Stimulated activated CD4-positive, alpha-beta T cell treated with anti-CD3 and anti-CD28 coated beads, Interleukin-2, amount 100 ng/mL, for 4 hours (primary cell): Measurements from ENCODE around the gene TSEN2.
"Not testable (repeated sequence)": the region's sequence is repeated elsewhere in the genome, so short reads cannot be mapped to it uniquely, and the experiment has no call there.

Experiments
- DNase-seq: peaks from one replicate; pipeline ENCODE4 v3.0.0-alpha.2; 2020; ENCODE audit warnings: low read depth

The TSEN2 gene

DNA sequence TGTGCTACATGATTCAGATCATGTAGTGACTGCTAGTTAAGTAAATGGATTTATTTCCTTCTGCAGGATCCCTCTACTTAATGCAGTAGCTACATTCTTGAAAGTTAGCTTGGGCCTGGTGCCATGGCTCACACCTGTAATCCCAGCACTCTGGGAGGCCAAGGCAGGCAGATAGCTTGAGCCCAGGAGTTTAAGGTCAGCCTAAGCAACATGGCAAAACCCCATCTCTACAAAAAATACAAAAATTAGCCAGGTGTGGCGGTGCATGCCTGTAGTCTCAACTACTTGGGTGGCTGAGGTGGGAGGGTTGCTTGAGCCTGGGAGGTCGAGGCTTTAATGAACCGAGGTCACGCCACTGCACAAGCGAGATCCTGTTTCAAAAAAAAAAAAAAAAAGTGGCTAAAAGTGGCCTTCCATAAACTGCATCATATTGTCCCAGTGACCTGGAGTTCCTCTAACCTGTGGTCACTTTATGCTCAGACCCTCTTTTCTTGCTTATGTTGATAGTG lies 22.0 kb downstream of the TSEN2 start:
- no peak for DNase-seq

DNA sequence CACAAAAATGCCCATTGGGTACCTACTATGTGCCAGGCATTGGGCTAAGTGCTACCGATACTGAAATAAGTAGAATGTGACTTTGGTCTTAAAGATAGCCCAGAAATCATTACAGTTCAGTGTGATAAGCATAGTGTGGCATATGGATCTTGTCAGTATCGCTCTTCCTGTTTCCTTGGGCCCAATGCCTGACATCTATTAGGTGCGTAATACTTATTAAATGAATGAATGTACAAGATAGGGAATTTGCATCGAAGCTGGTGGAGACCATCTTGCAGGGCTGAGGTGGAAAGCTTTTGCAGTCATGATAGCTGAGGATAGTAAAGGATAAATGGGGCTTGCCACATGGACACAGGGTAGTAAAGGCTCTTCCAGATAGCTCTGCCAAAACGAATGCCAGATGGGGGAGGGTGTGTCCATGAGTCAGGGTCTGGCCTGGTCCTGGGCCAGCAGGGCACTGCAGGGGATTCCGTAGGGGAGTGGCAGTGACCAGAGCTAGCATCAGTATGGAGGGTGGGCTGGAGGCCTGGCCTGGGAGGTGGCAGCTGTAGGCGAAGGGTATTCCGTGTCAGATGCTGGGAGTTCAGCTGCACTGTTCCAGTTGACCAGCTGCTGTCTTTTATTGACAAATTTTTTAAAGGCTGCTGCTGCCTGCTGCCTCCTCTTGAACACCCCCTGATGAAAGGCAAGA lies 23.5 kb downstream of the TSEN2 start:
- DNase-seq, result no peak

DNA sequence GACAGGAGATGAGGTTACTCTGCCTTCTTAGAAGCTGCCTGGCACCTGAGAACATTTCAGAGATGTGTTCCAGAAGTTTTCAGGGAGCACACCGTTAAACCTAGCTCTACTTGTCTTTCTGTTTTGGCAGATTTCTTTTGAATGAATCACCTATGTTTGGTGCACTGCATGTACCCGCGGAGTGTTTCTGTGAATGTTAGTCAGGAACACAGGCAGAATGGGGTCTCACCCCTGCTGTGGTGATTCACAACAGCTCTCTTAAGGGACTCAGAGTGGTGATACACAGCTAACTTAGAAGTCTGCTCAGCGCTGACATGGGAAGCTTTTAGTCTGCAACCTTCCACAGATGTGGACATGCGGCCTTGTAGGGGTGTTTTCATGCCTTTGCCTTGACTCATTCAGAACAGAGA lies 24.0 kb downstream of the TSEN2 start:
- DNase-seq, result no peak

DNA sequence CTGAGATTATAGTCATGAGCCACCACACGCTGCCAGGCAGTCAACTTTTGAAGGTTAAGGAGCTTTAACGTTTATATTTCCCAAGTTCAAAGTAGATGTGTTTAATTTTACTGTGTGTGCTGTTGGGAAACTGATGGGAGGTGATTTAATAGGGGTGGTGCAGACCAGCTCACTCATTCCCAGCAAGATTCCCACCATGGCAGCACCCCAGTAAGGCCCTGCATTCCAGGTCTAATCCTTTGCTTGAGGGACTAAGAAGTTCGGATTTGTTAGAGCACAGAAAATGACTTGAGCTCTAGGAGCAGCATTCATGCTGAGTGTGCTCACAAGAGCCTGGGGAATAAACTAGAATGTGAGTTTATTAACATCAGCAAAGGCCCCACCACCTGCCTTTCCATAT lies 25.2 kb downstream of the TSEN2 start:
- no peak for DNase-seq

DNA sequence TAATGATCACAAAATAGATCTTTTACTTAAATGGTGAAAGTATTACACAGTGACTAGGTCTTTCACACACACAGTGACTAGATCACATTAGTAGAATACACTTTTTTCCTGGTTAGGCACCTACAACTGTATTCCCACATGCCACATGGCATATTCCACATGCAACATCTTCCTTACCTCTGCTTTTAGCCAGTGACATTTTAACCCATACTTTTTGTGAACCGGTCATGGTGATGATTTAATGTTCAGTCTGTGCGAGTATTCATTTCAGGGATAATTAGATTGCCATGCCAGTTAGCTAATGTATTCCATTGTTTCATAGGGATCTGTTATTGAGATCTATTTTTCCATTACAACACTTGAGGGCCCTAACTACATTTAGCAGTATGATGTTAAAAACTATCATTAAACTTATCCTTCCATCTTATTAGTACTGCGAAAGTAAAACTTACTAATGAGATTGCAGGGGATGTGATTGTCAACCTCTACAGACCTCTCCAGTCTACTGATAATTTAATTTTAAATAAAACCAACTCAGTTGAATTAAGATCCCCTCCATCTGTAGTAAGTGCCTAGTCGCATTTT lies 28.3 kb downstream of the TSEN2 start:
- DNase-seq, result no peak

DNA sequence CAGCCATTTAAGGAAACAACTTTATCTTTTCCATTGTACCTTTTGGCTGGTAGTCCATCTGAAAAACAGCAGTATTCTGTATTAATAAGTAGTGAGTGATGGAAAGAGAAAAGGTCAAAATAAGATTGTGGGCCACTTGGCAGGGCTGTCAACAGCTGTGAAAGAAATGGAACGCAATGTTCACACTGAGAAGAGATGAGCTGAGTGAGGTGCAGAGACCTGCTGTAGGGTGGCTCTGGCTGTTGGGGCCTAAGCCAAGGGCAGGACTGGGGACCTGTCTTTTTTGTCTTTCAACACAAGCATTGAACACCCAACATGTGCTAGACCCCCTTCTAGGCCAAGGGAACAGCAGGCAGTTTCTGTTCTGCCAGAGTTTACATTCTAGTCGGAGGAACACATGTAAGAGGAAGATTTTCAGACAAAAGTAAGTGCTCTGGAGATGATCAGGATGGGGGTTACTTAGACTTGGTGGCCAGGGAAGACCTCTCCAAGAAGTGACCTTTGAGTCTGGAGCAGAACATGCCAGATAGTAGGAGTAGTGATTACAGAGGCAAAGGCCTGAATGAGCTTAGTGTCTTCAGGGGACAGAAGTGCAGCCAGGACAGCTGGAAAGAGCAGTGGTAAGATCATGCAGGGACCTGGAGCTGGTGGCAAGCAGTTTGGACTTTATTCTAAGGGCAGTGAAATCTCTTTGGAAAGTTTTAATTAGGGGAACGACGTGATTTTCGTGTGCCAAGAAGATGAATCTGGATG lies 29.6 kb downstream of the TSEN2 start:
- DNase-seq, result no peak

DNA sequence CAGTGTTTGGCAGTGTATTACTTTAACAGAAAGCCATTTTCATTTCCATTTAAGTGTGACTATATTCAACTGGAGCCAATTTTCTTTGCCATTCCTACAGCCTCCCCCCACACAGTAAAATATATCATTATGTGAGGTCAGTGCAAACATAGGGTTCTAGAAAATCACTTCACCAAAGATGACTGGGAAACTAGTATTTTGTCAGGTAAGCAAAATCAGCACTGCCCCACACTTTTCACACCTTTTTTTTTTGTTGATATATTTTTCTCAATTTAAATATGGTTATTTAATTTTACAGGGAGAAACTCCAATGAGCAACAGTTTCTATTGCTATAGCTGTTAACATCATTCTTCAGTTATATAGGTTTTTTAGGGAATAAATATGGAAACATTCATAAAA lies 31.4 kb downstream of the TSEN2 start:
- DNase-seq, result no peak

DNA sequence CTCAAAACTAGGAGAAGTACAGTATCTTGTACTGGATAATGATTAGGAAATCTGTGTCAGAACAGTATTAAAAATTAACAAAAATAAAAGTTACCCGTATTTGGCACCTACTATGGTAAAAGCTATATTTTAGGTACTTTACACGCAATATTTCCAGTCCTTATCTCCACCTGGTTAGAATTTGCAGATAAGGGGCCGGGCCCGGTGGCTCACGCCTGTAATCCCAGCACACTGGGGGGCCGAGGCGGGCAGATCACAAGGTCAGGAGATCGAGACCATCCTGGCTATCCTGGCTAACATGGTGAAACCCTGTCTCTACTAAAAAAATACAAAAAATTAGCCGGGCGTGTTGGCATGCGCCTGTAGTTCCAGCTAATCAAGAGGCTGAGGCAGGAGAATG lies 32.6 kb downstream of the TSEN2 start:
- no peak for DNase-seq

DNA sequence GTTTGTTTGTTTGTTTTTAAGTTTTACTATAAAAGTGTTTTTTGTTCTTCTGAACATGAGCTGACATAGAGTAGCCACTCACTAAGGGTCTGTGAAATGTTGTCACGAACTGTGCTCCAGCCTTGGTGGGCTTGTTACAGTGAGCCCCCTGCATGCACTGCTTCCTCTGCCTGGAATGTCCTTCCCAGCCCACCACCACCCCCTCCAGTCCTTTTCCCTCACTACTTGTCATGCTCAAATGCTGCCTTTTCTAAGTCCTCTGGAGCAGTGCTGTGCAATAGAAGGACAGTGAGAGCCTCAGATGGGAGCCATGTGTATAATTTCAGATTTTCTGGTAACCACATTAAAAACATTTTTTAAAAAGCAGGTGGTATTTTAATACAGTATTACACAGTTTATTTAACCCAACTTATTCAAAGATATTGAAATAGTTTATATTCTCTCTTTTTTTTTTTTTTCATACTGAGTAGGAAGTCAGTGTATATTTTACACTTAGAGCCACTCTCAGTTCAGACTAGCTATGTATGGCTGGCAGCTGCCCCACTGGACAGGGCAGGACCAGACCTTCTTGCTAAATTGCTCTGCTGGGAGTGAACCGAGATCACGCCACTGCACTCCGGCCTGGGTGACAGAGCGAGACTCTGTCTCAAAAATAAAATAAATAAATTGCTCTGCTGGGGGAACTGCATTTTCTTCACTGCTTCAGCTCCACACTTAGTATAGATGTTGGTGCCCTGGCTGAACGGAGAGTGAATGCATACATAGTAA lies 34.2 kb downstream of the TSEN2 start:
- DNase-seq, result no peak

DNA sequence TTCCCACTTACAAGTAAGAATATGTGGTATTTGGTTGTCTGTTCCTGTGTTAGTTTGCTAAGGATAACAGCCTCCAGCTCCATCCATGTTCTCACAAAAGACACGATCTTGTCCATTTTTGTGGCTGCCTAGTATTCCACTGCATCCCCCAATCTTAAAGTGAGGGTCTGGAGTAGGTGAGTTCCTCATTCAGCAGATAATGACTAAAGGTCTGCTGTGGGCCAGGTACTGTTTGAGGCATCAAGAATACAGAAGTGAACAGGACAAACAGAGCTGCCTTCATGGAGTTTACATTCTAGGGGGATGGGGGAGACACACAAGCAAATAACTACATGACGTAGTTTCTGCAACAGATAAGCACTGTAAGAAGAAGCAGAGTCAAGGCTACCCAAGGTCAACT lies 36.7 kb downstream of the TSEN2 start:
- no peak for DNase-seq

DNA sequence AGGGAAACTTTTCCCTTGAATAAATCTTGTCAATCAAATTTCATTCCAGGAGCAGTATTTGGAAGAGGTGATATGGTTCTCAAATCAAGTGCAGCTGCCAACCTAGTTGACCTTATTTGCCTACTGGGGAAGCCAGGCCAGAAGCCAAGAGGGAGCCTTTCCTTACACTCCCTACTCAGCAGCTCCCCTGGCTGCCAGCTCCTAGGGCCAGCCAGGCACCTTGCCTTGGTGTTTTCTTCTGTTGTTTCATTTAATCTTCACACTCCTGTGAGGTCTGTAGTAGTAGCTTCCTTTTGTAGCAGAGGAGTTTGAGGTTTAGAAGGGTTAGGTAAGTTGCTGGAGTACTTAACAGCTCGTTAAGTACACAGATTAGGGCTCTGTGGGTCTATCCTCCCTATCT lies 38.4 kb downstream of the TSEN2 start:
- DNase-seq, result no peak

DNA sequence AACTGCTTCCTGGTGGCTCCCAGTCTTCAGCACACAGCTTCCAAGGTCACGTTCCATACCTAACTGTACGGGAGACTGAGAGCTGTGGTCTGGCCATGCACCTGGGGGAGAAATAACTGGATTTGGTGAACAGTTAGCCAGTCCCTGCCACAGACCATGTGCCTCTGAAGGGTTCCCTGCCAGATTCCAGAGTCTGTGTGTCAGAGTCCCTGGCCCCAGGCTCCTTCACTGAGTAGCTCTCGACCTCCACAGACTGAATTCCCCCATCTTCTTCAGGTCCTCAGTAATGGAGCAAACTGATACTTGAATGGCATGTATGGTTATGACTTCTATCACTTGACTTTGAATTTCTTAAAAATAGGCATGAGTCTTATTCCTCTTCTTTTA lies 43.5 kb downstream of the TSEN2 start:
- DNase-seq, result no peak

DNA sequence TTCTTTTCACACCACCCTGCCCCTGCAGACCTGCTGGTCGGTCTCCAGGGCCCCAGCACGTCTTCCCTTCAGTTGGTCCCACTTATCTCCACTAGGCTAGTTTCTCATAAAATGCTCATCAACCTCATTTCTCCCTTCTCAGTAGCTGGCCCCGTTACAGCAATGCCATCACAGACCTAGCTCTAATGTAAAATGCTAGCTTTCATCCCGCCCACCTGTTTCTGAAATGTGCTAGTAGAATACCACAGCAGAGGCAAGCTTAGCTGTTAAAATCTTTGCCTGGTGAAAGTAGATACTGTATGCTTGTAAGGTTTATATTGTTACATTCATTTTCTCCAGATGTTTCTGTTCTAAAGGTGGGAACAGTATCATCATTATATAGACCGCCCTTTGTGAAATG lies 47.9 kb downstream of the TSEN2 start:
- DNase-seq, result no peak

DNA sequence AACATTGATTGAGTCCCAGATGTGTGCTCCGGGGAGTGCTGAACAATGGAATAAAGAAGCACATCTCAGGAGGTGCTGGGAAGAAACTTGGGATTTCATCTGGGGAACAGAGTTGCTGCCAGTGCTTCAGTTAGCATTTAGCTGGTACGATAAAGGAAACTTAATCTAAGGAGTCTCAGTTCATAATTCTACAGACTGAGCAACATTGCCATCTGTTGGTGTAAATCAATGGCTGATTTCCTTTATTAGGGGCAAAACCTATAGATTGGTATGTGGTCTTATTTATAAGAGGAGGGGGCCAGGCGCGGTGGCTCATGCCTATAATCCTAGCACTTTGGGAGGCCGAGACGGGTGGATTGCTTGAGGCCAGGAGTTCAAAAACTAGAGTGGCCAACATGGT lies 52.1 kb downstream of the TSEN2 start:
- DNase-seq, result no peak

DNA sequence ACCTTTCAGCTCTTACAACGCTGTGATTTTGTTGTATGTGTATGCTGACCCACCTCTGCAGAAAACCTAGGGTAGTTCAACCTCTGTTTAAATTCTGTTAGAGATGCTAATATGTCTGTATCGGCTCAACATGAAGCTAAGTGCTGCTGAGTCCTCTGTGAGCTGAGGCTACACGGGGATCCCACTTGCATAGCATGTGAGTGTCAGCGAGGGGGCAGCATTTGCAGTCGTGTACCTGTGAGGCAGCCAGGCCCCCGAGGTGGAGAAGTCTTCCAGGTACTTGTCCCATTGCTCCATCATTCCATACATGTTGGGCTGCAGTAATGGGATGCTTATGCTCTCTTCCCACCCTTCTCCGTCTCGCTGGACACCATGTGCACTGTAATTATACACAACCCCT lies 57.3 kb downstream of the TSEN2 start:
- DNase-seq, result no peak

DNA sequence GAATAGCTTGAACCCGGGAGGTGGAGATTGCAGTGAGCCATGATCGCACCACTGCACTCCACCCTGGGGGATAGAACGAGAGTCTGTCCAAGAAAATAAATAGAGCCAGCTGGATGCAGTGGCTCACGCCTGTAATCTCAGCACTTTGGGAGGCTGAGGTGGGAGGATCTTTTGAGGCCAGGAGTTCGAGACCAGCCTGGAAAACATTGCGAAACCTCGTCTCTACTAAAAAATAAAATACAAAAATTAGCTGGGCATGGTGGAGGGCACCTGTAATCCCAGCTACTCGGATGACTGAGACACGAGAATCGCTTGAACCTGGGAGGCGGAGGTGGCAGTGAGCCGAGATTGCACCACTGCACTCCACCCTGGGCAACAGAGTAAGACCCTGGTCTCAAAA lies 59.2 kb downstream of the TSEN2 start:
- not testable (repeated sequence) for DNase-seq

DNA sequence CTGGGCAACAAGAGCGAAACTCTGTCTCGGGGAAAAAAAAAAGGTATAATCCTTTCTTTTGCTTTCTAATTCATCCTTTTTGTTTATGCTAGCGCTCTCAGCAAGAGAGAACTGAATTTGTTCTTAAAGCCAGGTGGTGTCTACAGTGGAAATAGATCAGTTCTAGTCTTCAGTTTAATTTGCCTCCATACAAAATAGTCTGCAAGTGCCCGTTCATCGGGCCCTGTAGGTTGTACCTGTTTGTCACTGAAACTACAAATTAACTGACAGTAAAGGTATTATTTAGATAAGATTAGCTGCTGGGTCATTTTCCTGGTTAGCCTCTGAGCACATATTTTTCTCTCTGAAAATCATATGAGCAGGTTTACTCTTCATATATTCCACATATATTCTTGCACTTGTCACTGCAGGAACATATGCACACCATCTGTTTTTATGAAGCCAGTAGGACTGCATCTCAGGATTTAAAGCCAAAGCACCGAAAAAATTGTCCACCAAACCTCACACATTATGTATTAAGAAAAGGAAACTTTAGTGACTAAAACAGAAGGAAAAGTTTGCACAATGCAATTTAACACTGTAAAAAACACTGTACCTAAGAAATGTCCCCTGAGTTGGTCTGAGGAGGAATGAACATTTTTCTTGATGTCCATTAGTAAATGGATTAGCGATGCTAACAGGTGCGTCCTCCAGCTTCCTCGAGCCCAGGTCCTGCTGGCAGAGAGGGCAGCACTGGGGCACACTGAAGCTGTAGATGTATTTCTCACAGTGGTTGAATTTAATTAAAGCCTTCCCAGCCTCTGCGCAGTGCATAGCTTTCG lies 60.6 kb downstream of the TSEN2 start:
- DNase-seq, result no peak

DNA sequence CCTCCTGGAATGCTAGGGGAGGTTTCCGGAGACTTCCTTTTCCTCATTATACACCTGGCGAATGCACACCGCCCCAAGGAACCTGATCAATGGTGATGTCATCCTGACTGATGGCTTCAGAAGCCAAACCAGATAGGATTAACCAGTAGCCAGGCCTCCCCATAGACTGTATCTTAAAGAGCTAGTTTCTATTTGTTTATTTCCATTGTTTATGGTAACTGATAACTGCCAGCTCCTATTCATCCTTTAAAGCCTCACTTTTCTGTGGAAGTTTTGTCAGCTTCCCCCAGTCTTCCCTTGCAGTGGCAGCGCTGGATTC lies 61.2 kb downstream of the TSEN2 start, which contains the start of gene MKRN2OS:
MKRN2OS (minus strand) TSS at position 27 of the 319 bp plus-strand sequence. CDS start 35 bp downstream, outside the sequence.
- no peak for DNase-seq

DNA sequence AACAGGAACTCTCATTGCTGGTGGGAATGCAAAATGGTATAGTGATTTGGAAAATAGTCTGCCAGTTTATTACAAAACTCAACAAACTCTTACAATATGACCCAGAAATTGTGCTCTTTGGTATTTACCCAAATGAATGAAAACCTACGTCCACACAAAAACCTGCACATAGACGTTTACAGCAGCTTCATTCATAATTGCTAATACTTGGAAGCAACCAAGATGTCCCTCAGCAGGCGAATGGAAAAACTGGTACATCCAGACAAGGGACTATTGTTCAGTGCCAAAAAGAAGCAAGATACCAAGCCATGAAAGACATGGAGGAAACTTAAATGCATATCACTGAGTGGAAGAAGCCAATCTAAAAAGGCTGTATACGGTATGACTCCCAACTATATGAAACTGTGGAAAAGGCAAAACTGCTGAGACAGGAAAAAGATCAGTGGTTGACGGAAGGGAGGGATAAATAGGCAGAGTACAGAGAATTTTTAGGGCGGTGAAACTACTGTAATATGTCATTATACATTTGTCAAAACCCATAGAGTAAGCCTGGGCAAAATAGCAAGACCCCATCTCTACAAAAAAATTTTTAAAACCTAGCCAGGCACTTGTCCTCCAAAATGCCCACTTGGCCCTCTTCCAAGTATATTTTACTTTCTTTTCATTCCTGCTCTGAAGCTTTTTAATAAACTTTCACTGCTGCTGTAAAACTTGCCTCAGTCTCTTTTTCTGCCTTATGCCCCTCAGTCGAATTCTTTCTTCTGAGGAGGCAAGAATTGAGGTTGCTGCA lies 65.9 kb downstream of the TSEN2 start:
- DNase-seq, result no peak

DNA sequence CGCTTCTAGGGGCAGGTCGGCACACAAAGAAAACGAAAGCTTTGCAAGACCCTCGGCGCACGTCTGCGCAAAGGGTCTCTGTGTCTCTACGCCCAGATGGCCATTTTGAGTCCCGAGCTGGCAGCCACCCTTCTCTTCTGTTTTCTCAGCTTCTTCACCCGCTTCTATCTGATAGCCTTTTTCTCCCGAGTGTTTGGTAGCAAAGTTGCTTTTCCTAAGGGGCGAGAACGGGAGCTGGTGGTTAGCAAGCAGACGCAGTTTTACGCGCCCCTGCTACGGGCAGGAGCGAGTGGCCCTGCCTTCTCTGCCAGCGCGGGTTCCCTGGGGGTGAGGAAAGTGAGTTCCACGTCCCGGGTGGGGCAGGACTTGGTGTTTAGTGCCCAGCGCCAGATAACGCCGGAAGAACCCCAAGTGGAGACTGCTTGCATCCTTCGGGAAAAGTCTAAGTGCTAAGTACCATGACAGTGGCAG lies 69.7 kb downstream of the TSEN2 start:
- DNase-seq, result no peak

DNA sequence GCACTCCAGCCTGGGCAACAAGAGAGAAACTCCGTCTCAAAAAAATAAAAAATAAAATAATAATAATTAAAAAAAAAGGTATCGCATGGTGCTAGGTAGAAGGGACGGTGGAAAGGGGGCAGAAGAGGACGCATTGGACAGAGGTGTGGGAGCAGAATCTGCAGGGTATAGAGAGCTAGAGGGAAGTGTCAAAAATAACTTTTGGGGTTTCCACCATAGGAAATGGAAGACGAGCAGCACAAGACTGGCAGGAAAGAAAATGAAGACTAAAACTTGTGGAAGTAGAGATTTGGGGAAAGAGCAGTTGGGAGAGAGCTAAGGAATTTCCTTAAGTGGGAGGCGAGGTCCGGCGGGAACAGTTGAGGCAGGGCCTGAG lies 72.0 kb downstream of the TSEN2 start:
- no peak for DNase-seq
